Ascending aorta (tissue), 2 donors: ENCODE results near the gene CRACDL. TPM values are rescaled to one million over a fixed set of nuclear protein-coding genes. Genes with fewer than 3 reads are reported as not detected.

Experiments
- DNase-seq, 2 donors: peaks; one replicate each; pipeline ENCODE4 v3.0.0-alpha.2; 2019; ENCODE audit warnings: low spot score in 2 of 2
- H3K27ac ChIP-seq, 2 donors: fragments of 200-600 bp; sonication (generic); one replicate each; pipeline ENCODE4 v1.5.1; 2016 to 2017; ENCODE audit warnings: mild to moderate bottlenecking in 1 of 2
- H3K27me3 ChIP-seq: fragments of 200-600 bp; sonication (generic); one replicate; pipeline ENCODE4 v1.5.1; 2017
- H3K36me3 ChIP-seq, 2 donors: fragments of 200-600 bp; sonication (generic); one replicate each; pipeline ENCODE4 v1.5.1; 2016
- H3K4me1 ChIP-seq, 2 donors: fragments of 200-600 bp; sonication (generic); one replicate each; pipeline ENCODE4 v1.5.1; 2016 to 2017; ENCODE audit warnings: mild to moderate bottlenecking in 1 of 2
- H3K4me3 ChIP-seq, 2 donors: fragments of 200-600 bp; sonication (generic); one replicate each; pipeline ENCODE4 v1.5.1; 2016 to 2017; ENCODE audit warnings: mild to moderate bottlenecking in 1 of 2
- H3K9me3 ChIP-seq, 2 donors: fragments of 200-600 bp; sonication (generic); one replicate each; pipeline ENCODE4 v1.5.1; 2016
- intact Hi-C: fragments of 100-400 bp; cut with DNase I; formaldehyde crosslinking; loops from one replicate; pipeline ENCODE4 v1.15.1; 2023
- total RNA-seq: library from RNA; depleted of rRNA; stranded (reverse); fragments of >200 nt; gene quantifications from one replicate; pipeline ENCODE4 v1.1.0, GENCODE V29; 2016
- TF ChIP-seq, protein P1 (sequence below), 3 experiments: fragments of 200-600 bp in 2 of 3; fragments of 450-650 bp in 1 of 3; sonication (generic) in 2 of 3; IDR thresholded peaks; one replicate each; pipeline ENCODE4 v1.5.1; 2016 to 2019; ENCODE audit warnings: antibody characterized with exemption in 3 of 3, mild to moderate bottlenecking in 1 of 3, moderate library complexity in 1 of 3

CRACDL gene
- total RNA-seq, 1 donor from 2014 or later, result 51.9 TPM

DNA sequence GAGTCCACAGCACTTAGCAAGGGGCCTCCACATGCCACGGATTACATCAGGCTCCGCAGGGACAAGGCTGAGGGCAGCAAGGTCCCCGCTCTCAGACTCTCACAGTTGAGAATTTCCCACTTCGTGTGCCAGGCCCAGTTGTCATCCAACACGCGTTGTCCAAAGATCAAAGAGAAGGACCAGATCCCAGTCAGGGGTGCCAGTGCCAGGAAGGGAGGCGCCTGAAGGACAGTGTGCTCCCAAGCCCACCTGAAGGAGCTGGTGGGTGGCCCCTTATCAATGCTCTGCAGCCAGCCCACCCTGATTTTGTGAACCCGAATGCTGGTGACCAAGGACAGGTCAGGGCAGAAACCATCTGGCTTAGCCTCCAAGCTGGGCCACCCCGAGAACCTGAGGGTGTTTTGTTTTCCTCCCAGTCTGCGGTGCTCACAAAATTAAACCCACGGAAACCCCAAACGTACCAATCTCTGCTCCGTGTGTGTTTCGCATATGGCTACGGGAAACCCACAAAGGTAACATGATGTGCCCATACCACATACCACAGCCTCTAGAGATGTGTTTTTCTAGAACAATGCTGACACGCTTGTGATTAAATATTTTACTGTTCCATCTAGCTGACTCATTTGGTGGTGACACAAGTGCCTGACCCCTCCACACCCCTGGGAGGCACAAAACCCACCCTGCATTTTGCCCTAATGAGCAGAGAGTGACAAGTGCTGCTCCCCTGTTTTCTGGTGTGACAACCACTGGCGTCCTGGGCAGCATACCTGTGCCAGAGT, 24.5 kb downstream of the CRACDL start:
- TF ChIP-seq, protein P1, sequence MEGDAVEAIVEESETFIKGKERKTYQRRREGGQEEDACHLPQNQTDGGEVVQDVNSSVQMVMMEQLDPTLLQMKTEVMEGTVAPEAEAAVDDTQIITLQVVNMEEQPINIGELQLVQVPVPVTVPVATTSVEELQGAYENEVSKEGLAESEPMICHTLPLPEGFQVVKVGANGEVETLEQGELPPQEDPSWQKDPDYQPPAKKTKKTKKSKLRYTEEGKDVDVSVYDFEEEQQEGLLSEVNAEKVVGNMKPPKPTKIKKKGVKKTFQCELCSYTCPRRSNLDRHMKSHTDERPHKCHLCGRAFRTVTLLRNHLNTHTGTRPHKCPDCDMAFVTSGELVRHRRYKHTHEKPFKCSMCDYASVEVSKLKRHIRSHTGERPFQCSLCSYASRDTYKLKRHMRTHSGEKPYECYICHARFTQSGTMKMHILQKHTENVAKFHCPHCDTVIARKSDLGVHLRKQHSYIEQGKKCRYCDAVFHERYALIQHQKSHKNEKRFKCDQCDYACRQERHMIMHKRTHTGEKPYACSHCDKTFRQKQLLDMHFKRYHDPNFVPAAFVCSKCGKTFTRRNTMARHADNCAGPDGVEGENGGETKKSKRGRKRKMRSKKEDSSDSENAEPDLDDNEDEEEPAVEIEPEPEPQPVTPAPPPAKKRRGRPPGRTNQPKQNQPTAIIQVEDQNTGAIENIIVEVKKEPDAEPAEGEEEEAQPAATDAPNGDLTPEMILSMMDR (IDR thresholded peaks at IDR 0.05), result no peak

DNA sequence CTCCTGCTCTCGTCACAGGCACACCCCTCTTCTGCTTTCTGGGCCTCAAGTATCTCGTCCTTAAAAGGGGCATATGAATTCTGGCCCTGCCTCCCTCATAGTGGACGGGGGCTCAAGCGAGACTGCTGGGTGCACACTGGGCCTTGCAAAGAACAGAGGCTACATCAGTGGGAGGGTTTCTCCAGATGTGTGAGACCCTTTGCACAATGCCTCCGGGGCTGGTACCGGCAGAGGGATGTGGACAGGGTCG, 25.0 kb downstream of the CRACDL start:
- Histone ChIP-seq H3K36me3 (no peaks in the 10 kb centered on the region), H3K27me3 (no peaks in the 10 kb centered on the region), H3K4me1 (peaks cover 0 to 13% of the 10 kb centered on the region in 2 donors), H3K9me3 (no peaks in the 10 kb centered on the region), H3K4me3 (no peak overlapping the region), H3K27ac (no peak overlapping the region)
- intact Hi-C loops, result no loop called here
- TF ChIP-seq, protein P1 (IDR thresholded peaks at IDR 0.05), result no peak
- no peak for DNase-seq

More for the DNA sequence above, 24.5 kb downstream of the CRACDL start:
- no peak overlapping the region for H3K4me3 ChIP-seq
- intact Hi-C loops, result no loop called here
- H3K27me3 ChIP-seq, result no peaks in the 10 kb centered on the region
- peaks cover 0 to 13% of the 10 kb centered on the region in 2 donors for H3K4me1 ChIP-seq
- DNase-seq, result no peak
- no peak overlapping the region for H3K27ac ChIP-seq
- H3K9me3 ChIP-seq, result no peaks in the 10 kb centered on the region
- H3K36me3 ChIP-seq, result no peaks in the 10 kb centered on the region

DNA sequence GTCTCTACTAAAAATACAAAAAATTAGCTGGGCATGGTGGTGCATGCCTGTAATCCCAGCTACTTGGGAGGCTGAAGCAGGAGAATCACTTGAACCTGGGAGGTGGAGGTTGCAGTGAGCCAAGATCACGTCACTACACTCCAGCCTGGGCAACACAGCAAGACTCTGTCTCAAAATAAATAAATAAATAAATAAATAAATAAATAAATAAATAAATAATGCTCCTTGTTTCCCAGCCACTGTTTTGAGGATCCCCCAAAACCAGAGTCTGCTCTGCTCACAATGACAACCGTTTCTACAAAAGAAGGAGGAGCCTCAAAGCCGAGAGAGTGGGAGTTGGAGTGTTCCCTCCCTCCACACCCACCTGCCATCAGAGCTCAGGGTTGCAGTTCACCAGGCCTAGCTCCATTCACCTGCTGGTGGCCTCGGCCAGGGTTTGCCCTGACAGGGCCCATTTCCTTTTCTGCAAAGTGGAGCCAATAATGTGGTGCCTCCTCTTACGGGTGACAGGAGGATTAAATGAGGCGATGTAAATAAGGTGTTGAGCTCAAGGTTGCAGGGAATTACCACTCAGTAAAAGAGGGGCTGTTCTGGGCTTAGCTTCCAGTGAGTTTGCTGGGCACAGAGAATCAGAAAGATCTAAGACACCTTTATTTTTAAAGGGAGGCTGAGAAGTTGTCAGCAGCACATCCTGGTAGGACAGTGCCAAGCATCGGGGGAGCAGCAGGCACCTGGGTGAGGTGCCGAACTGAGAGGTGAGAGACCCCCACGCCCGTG, 25.5 kb downstream of the CRACDL start:
- TF ChIP-seq, protein P1 (IDR thresholded peaks at IDR 0.05), result no peak
- no peaks in the 10 kb centered on the region for H3K36me3 ChIP-seq
- no peaks in the 10 kb centered on the region for H3K9me3 ChIP-seq
- no peak overlapping the region for H3K4me3 ChIP-seq
- no peaks in the 10 kb centered on the region for H3K27me3 ChIP-seq
- peaks cover 0 to 13% of the 10 kb centered on the region in 2 donors for H3K4me1 ChIP-seq
- DNase-seq, result no peak
- intact Hi-C loops, result no loop called here
- no peak overlapping the region for H3K27ac ChIP-seq

DNA sequence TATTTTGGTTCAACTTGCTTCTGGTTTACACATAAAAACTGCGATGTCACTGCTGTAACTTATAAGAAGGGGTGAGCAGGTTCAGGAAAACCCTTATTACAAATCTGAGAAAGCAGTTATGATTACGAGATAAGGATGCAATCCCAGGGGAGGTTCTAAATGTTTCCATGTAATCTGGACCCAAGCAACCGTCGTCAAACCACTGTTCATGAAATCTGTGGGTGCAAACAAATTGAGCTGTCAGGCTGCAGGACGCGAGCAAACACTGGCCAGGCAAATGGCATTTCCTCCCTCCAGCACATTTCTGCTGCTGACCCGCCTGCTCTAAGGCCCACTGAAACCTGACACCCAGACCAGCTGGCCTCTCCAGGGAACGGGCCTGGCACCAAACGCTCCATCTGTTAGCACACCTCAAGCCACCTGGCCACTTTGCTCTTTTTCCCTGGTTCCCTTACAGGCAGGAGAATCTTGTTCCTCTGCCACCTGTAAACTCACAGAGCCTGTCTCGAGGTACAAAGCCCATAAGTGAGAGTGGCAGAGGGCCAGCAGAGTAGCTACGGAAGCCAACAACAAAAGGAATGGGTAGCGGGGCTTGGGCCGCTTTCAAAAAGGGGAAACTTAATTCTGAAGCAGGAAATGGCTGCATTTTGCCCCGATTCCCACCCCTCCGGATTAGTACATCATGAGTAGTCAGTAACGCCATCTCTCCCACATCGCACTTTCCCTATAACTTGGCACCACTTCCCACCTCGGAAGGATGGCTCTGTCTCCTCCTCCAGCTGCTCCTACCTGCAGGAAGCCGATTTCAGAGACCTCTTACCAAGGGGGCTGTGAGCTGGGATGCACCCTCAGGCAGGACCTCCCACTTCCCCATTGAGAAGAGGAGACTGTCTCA, 26.5 kb downstream of the CRACDL start:
- Histone ChIP-seq H3K36me3 (no peaks in the 10 kb centered on the region), H3K4me3 (no peak overlapping the region), H3K4me1 (peaks cover 0 to 13% of the 10 kb centered on the region in 2 donors), H3K9me3 (no peaks in the 10 kb centered on the region), H3K27me3 (no peaks in the 10 kb centered on the region), H3K27ac (no peak overlapping the region)
- TF ChIP-seq, protein P1 (IDR thresholded peaks at IDR 0.05), result no peak
- DNase-seq, result no peak
- intact Hi-C loops, result no loop called here

DNA sequence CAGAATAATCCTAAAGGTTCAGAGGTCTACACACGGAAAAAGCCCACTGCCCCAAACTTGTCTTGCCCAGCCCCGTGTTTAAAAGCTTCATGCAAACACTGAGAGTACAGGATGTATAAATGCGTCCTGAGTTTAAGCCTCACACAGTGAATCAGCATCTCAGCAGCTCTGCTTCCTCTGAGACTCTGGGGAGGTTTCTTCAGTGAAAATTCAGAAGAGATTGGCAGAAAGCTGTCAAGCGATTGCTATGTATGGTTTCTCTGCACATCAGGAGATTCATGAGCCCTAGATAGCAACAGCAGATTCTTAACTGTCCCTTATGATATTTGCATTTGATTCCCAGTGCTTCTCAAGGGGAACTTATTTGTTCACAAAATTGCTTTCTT, 27.1 kb downstream of the CRACDL start:
- H3K36me3 ChIP-seq, result no peaks in the 10 kb centered on the region
- intact Hi-C loops, result no loop called here
- TF ChIP-seq, protein P1 (IDR thresholded peaks at IDR 0.05), result no peak

More for the DNA sequence above, 27.1 kb downstream of the CRACDL start:
- Histone ChIP-seq H3K27ac (no peak overlapping the region), H3K27me3 (no peaks in the 10 kb centered on the region), H3K4me1 (peaks cover 0 to 13% of the 10 kb centered on the region in 2 donors), H3K4me3 (no peak overlapping the region), H3K9me3 (no peaks in the 10 kb centered on the region)
- no peak for DNase-seq
